Measurements from ENCODE around the gene DENND4C.

Gene DENND4C

GRCh38 chr9:19270421-19270949, 40.0 kb downstream of the DENND4C start:
- FAIRE-seq, result no peak

GRCh38 chr9:19271081-19271480, 40.6 kb downstream of the DENND4C start:
- FAIRE-seq, result no peak

DNA sequence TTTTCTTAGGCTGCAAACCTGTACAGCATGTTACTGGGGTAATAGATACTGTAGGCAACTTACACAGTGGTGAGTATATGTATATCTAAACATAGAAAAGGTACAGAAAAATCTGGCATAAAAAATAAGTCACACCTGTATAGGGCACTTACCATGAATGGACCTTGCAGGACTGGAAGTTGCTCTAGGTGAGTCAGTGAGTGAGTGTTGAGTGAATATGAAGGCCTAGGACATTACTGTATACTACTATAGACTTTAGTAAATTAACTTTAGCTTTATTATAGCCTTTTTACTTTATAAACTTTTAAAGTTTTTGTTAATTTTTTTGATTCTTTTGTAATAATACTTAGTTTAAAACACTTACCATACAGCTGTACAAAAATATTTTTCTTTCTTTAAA, 51.3 kb downstream of the DENND4C start:
- FAIRE-seq, result no peak

DNA sequence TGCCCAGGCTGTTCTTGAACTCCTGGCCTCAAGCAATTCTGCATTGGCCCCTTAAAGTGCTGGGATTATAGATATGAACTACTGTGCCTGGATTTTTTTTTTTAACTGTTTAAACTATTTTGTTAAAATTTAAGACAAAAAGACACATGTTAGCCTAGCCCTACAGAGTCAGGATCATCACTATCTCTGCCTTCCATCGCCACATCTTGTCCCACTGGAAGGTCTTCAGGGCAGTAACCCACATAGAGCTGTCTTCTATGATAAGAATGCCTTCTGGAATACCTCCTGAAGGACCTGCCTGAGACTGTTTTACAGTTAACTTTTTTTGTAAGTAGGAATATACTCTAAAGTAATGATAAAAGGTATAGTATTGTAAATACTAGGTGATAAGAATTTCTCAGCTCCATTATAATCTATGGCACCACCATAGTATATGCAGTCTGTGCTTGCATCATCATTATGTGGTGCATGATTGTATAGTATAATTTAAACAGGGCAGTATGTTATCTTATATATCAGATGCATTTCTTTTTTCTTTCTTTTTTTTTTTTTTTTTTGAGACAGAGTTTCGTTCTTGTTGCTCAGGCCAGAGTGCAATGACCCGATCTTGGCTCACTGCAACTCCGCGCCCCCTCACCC, 52.7 kb downstream of the DENND4C start:
- FAIRE-seq, result no peak

- FAIRE-seq, result no peak
Observed at GRCh38 chr9:19284729-19285128, 54.2 kb downstream of the DENND4C start.

- FAIRE-seq, result no peak
Observed at GRCh38 chr9:19286634-19287188, 56.2 kb downstream of the DENND4C start.

GRCh38 chr9:19288081-19288480, 57.6 kb downstream of the DENND4C start:
- FAIRE-seq, result no peak

DNA sequence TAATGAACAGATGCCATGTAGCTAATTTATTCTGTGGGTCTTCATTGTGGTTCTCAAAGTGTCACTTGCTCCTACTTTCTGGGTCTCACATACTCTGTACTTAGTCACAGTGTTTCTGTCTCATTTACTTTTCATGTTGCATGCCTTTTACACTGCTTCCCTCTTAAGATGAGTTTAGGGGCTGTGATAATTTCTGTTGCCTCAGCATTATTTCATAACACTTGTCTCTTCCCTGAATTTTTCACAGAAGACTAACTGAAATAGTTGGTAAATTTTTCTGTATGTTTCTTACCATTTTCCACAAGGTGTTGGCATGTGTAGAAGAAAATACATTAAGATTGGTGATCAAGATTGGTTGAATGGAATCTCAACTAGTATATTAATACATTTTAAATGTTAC, 59.6 kb downstream of the DENND4C start:
- FAIRE-seq, result no peak

GRCh38 chr9:19294219-19294618, 63.7 kb downstream of the DENND4C start:
- FAIRE-seq, result no peak

GRCh38 chr9:19298436-19299000, 68.0 kb downstream of the DENND4C start:
- no peak for FAIRE-seq

GRCh38 chr9:19303216-19303615, 72.7 kb downstream of the DENND4C start:
- no peak for FAIRE-seq

GRCh38 chr9:19306568-19306967, 76.1 kb downstream of the DENND4C start:
- no peak for FAIRE-seq

DNA sequence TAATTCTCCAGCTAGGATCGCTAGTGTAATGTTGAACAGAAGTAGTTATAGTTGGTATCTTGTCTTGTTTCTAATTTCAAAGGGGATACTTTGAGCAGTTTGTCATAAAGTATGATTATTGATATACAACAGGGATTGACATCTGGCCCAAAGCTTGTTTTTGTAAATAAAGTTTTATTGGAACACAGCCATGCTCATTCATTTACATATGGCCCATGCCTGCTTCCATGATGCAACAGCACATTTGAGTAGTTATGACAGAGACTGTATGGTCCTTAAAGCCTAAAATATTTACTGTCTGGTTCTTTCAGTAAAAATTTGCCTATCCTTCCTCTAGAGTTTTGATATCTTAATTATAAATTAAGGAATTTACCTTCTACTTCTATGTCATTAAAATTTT, 79.8 kb downstream of the DENND4C start:
- no peak for FAIRE-seq

DNA sequence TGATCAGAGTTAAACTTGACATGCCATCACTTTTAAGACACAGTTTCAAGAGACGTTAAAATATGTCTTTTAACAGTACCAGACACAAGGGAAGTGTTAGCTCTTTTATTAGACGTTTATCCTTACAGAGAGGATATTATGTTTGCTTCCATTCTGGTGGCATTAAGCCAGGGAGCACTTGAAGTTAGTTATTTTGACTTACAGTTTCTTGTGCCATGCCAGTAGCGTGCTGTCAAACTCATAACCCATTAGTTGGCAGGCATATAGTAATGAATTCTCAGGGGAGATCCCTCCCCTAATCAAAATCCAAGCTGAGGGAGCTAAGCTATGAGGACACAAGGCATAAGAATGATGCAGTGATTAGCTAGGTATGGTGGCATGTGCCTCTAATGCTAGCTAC, 83.1 kb downstream of the DENND4C start:
- FAIRE-seq, result no peak

- no peak for FAIRE-seq
Observed at GRCh38 chr9:19320495-19320894, 90.0 kb downstream of the DENND4C start.

- no peak for FAIRE-seq
Observed at GRCh38 chr9:19331877-19332276, 101.4 kb downstream of the DENND4C start.

- FAIRE-seq, result no peak
Observed at GRCh38 chr9:19336166-19336565, 105.7 kb downstream of the DENND4C start.

- no peak for FAIRE-seq
Observed at GRCh38 chr9:19342947-19343346, 112.5 kb downstream of the DENND4C start.

- FAIRE-seq, result no peak
Observed at GRCh38 chr9:19358701-19359100, 128.2 kb downstream of the DENND4C start.

DNA sequence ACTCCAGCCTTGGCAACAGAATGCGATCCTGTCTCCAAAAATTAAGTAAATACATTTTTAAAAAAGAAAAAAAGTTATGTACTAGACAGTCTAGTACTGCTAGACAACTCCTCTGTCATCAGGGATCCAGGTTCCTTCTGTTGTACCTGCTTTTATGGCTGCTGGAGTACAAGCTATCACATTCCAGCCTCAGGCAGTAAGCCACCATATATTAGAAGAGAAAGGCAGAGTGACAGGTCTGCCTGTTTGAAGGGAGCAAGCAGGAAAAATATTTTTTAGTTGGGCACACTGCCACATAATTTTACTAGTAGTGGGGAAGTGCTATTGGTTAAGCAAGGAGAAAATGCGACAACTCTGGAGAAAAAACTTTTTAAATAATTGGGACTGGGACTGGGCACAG, 138.6 kb downstream of the DENND4C start:
- no peak for FAIRE-seq

GRCh38 chr9:19371942-19372341, 141.4 kb downstream of the DENND4C start:
- no peak for FAIRE-seq

DNA sequence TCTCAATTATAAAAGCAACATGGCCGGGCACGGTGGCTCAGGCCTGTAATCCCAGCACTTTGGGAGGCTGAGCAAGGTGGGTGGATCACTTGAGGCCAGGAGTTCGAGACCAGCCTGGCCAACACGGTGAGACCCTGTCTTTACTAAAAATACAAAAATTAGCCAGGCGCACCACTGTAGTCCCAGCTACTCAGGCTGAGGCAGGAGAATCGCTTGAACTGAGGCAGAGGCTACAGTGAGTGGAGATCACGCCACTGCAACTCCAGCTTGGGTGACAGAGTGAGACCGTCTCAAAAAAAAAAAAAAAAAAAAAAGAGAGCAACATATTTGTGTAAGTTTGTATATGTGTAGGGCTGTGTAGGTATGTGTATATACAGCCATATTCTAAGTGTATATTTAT, 142.1 kb downstream of the DENND4C start:
- FAIRE-seq, result no peak

DNA sequence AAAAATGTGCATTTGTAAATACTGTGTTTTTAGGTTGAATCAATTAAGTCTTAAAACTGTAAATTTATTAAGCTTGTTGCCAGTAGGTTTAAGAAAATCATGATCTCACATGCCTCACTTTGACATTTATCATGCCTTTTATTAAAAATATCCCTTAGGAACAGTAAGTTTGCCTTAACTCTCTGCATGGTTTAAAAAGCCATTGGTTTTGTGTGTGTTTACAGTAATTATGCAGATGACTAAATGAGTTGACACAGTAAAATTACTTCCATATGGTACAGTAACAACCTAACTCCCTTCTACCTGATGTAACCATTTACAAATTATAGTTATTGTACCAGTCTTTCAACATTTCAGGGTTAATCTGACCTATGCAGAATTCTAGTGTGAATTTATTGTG, 143.0 kb downstream of the DENND4C start:
- FAIRE-seq, result peak; percentile 31

- no peak for FAIRE-seq
Observed at GRCh38 chr9:19375538-19375937, 145.0 kb downstream of the DENND4C start.

Measured in endometrium (tissue), 2 donors.